HEK293 (cell line): ENCODE results near the gene UNC5CL.

Source experiments
- CTCF ChIA-PET: fragments of 350-600 bp; formaldehyde crosslinking; extraction: SDS; loops from one replicate; lab custom pipeline; 2021; ENCODE audit warnings: antibody characterized with exemption; lab: Yijun Ruan, JAX
- POLR2A ChIA-PET: fragments of 300-600 bp; formaldehyde crosslinking; extraction: SDS; loops from one replicate; lab custom pipeline; 2020; ENCODE audit warnings: antibody characterized with exemption, inconsistent platforms; lab: Yijun Ruan, JAX
- H3K27ac ChIP-seq: fragments of 200-500 bp; sonication (Bioruptor generic); 2 replicates; pipeline ENCODE4 v1.5.1; 2014; ENCODE audit warnings: low read depth, low read length, control low read depth, inconsistent platforms; ENCODE audit errors: extremely low read depth
- H3K36me3 ChIP-seq, 2 experiments: fragments of 200-500 bp in 1 of 2; sonication (Bioruptor generic) in 1 of 2; 1 replicate in 1 of 2; 2 replicates in 1 of 2; pipeline ENCODE4 v1.5.1; 2014 to 2017; ENCODE audit warnings: inconsistent platforms in 2 of 2, low read length in 2 of 2; ENCODE audit not compliant: control insufficient read depth in 2 of 2, insufficient read depth in 1 of 2
- H3K4me1 ChIP-seq: fragments of 200-500 bp; sonication (Bioruptor generic); 2 replicates; pipeline ENCODE4 v1.5.1; 2014; ENCODE audit warnings: mild to moderate bottlenecking, low read length, inconsistent platforms; ENCODE audit not compliant: control insufficient read depth, insufficient read depth
- H3K4me3 ChIP-seq: 2 replicates; pipeline ENCODE4 v1.5.1; 2011; ENCODE audit warnings: low read depth, mild to moderate bottlenecking, control low read depth, low read length, moderate library complexity
- H3K9me3 ChIP-seq: fragments of 200-500 bp; sonication (Bioruptor generic); 2 replicates; pipeline ENCODE4 v1.5.1; 2014; ENCODE audit warnings: low read depth, low read length, inconsistent platforms; ENCODE audit not compliant: control insufficient read depth, insufficient read depth
- GFI1B ChIP-seq: fragments of 450-650 bp; formaldehyde crosslinking; IDR thresholded peaks from 2 replicates; pipeline ENCODE4 v1.5.1; 2016; ENCODE audit warnings: missing biosample characterization, missing genetic modification characterization
- HOXD13 ChIP-seq: sonication (generic); formaldehyde crosslinking; IDR thresholded peaks from 2 replicates; pipeline ENCODE4 v1.8.0; 2022; ENCODE audit warnings: missing genetic modification reagents, borderline replicate concordance
- RBAK ChIP-seq: fragments of 450-650 bp; formaldehyde crosslinking; IDR thresholded peaks from 2 replicates; pipeline ENCODE4 v1.5.1; 2016; ENCODE audit warnings: missing biosample characterization, missing genetic modification characterization
- TSHZ1 ChIP-seq: fragments of 450-650 bp; formaldehyde crosslinking; IDR thresholded peaks from 2 replicates; pipeline ENCODE4 v1.5.1; 2016; ENCODE audit warnings: missing biosample characterization, missing genetic modification characterization, borderline replicate concordance
- ZBTB21 ChIP-seq: fragments of 450-650 bp; formaldehyde crosslinking; IDR thresholded peaks from 2 replicates; pipeline ENCODE4 v1.5.1; 2017; ENCODE audit warnings: missing biosample characterization, missing genetic modification characterization
- ZNF114 ChIP-seq: fragments of 450-650 bp; formaldehyde crosslinking; IDR thresholded peaks from 2 replicates; pipeline ENCODE4 v1.5.0; 2017; ENCODE audit warnings: missing biosample characterization, missing genetic modification characterization
- ZNF175 ChIP-seq: fragments of 450-650 bp; formaldehyde crosslinking; IDR thresholded peaks from 2 replicates; pipeline ENCODE4 v1.5.1; 2016; ENCODE audit warnings: missing biosample characterization, missing genetic modification characterization
- ZNF280D ChIP-seq: fragments of 450-650 bp; formaldehyde crosslinking; IDR thresholded peaks from 2 replicates; pipeline ENCODE4 v1.5.1; 2016; ENCODE audit warnings: missing biosample characterization, missing genetic modification characterization
- ZNF391 ChIP-seq: fragments of 450-650 bp; formaldehyde crosslinking; IDR thresholded peaks from 2 replicates; pipeline ENCODE4 v1.5.1; 2016; ENCODE audit warnings: low read depth, missing biosample characterization, missing genetic modification characterization, borderline replicate concordance
- ZNF473 ChIP-seq: fragments of 450-650 bp; formaldehyde crosslinking; IDR thresholded peaks from 2 replicates; pipeline ENCODE4 v1.5.1; 2017; ENCODE audit warnings: missing biosample characterization, missing genetic modification characterization
- ZNF518A ChIP-seq: fragments of 450-650 bp; formaldehyde crosslinking; conservative IDR thresholded peaks from 2 replicates; pipeline ENCODE4 v1.5.1; 2016; ENCODE audit warnings: low read depth, missing biosample characterization, missing genetic modification characterization
- ZNF529 ChIP-seq: fragments of 450-650 bp; formaldehyde crosslinking; IDR thresholded peaks from 2 replicates; pipeline ENCODE4 v1.5.1; 2017; ENCODE audit warnings: missing genetic modification characterization, missing biosample characterization; ENCODE audit not compliant: insufficient replicate concordance
- ZNF558 ChIP-seq: fragments of 450-650 bp; formaldehyde crosslinking; IDR thresholded peaks from 2 replicates; pipeline ENCODE4 v1.5.1; 2016; ENCODE audit warnings: missing biosample characterization, missing genetic modification characterization
- ZNF571 ChIP-seq: fragments of 450-650 bp; formaldehyde crosslinking; IDR thresholded peaks from 2 replicates; pipeline ENCODE4 v1.5.0; 2017; ENCODE audit warnings: missing biosample characterization, missing genetic modification characterization

UNC5CL gene

GRCh38 chr6:41059556-41059955, 20.5 kb upstream of the UNC5CL start (continued):
- TF ChIP-seq ZNF518A (tag by site-specific recombination): no peak
- TF ChIP-seq RBAK (tag by site-specific recombination): no peak
- TF ChIP-seq ZNF529 (tag by site-specific recombination): no peak
- no peak for TF ChIP-seq ZBTB21 (tag by site-specific recombination)
- TF ChIP-seq ZNF571 (tag by site-specific recombination): no peak
- TF ChIP-seq ZNF473 (tag by site-specific recombination): no peak
- TF ChIP-seq GFI1B (tag by site-specific recombination): no peak
- no peak for TF ChIP-seq ZNF391 (tag by site-specific recombination)
- TF ChIP-seq ZNF114: no peak
- no peak for TF ChIP-seq HOXD13 (CRISPR knock-in tag)
- TF ChIP-seq, all 188 proteins: peak for 0

GRCh38 chr6:41058783-41059181, 19.8 kb upstream of the UNC5CL start:
- ChIA-PET POLR2A (interaction anchor here (0.7 kb wide), 1 partner anchor 10 kb away, joined by 3 read pairs; no protein-coding TSS in a partner anchor), CTCF (interaction anchor here (0.7 to 3.7 kb wide), 4 partner anchors 11 to 501 kb away, joined by 3 to 25 read pairs (median 6); partner anchors contain the start of gene UNC5CL)
- no peak overlapping the region for H3K4me3 ChIP-seq
- H3K9me3 ChIP-seq: no peaks in the 10 kb centered on the region
- H3K4me1 ChIP-seq: no peaks in the 10 kb centered on the region
- H3K27ac ChIP-seq: no peak overlapping the region
- H3K36me3 ChIP-seq: peaks cover 0 to 7% of the 10 kb centered on the region in 2 experiments; a peak in 1 of 3 replicates
- TF ChIP-seq ZNF280D (no peak), ZNF558 (no peak), ZNF175 (tag by site-specific recombination) (no peak)

- ChIA-PET POLR2A (interaction anchor here (1.2 kb wide), 1 partner anchor 16 kb away, joined by 3 read pairs; the partner anchor contains the start of genes NFYA and OARD1), CTCF (interaction anchor here (0.7 to 10.6 kb wide), 6 partner anchors 10 to 625 kb away, joined by 3 to 100 read pairs (median 6); partner anchors contain the start of genes TSPO2 and UNC5CL)
- no peaks in the 10 kb centered on the region for H3K9me3 ChIP-seq
- H3K4me1 ChIP-seq: no peaks in the 10 kb centered on the region
- H3K27ac ChIP-seq: no peak overlapping the region
- H3K4me3 ChIP-seq: no peak overlapping the region
- no peak for TF ChIP-seq TSHZ1
- peaks cover 0 to 6% of the 10 kb centered on the region in 2 experiments; a peak in 1 of 3 replicates for H3K36me3 ChIP-seq
Observed at GRCh38 chr6:41056768-41057490, 17.9 kb upstream of the UNC5CL start.
